HG03135 (cell line): ENCODE data around the gene GAK.

Experiments
- ATAC-seq: cut with Tn5 transposase; IDR thresholded peaks from one replicate; pipeline ENCODE4 v1.9.1; 2021; ENCODE audit warnings: mild to moderate bottlenecking, moderate library complexity; ENCODE audit not compliant: unreplicated experiment

Gene GAK

GRCh38 chr4:855880-856224, 76.3 kb downstream of the GAK start:
- ATAC-seq: no peak

GRCh38 chr4:854356-854755, 77.8 kb downstream of the GAK start:
- ATAC-seq: no peak

GRCh38 chr4:853416-853781, 78.7 kb downstream of the GAK start:
- ATAC-seq: no peak

- no peak for ATAC-seq
Measured at GRCh38 chr4:851701-852430, 80.2 kb downstream of the GAK start.

GRCh38 chr4:850323-850945, 81.7 kb downstream of the GAK start:
- no peak for ATAC-seq

- no peak for ATAC-seq
Measured at GRCh38 chr4:849478-850175, 82.5 kb downstream of the GAK start.

GRCh38 chr4:848803-849477, 83.2 kb downstream of the GAK start:
- ATAC-seq: no peak

GRCh38 chr4:848307-848691, 83.8 kb downstream of the GAK start:
- ATAC-seq: no peak

- ATAC-seq: no peak
Measured at GRCh38 chr4:845836-846251, 86.3 kb downstream of the GAK start.

- ATAC-seq: no peak
Measured at GRCh38 chr4:845233-845835, 86.8 kb downstream of the GAK start.

GRCh38 chr4:844752-845232, 87.3 kb downstream of the GAK start:
- no peak for ATAC-seq

- ATAC-seq: no peak
Measured at GRCh38 chr4:839675-840443, 92.3 kb downstream of the GAK start.

- ATAC-seq: no peak
Measured at GRCh38 chr4:837772-838171, 94.3 kb downstream of the GAK start.

- no peak for ATAC-seq
Measured at GRCh38 chr4:836750-837301, 95.3 kb downstream of the GAK start.

- no peak for ATAC-seq
Measured at GRCh38 chr4:836003-836511, 96.1 kb downstream of the GAK start.

GRCh38 chr4:835148-836002, 96.7 kb downstream of the GAK start:
- no peak for ATAC-seq

- ATAC-seq: no peak
Measured at GRCh38 chr4:834368-835147, 97.6 kb downstream of the GAK start.

- ATAC-seq: no peak
Measured at GRCh38 chr4:833731-834367, 98.3 kb downstream of the GAK start.
